NCI-H226 (cell line): ENCODE data around the gene MOV10L1.
"Not testable (repeated sequence)": the region's sequence is repeated elsewhere in the genome, so short reads cannot be mapped to it uniquely, and the experiment has no call there.

Experiments
- DNase-seq: peaks from one replicate; pipeline ENCODE4 v3.0.0-alpha.2; 2015

Gene MOV10L1

DNA sequence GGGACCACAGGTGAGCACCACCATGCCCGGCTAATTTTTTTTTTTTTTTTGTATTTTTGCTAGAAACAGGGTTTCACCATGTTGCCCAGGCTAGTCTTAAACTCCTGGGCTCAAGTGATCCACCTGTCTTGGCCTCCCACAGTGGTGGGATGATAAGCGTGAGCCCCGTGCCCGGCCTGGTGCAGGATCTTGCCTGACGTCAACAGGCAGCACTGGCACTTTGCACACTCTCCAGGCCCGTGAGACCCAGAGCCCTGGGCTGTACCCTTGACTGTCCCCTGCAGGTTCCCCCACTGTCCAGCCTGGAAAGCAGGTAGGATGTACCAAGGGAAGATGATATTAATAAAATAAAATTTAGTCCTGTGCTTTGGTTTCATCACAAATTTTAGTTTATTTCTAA, 51.7 kb downstream of the MOV10L1 start:
- DNase-seq, result no peak

DNA sequence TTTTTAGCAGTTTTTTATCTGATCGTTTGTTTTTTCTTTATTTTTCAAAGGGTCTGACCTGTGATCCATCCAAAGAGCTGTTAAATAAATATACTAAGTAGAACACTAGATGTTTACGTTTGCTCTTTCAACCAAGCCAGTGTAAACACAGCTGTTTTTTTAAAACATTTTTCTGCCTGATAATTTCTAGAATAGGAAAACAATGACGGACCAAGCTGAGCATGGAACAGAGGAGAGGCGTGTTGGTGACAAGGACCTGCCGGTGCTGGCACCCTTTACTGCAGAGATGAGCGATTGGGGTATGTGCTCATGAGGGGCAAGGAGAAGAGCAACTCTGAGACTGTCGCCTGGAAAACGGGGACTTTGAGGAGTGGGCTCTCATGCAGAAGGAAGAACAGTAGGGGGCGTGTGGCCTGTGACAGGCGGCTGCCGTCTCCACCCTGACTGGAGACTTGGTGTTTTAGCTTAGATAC, 52.1 kb downstream of the MOV10L1 start:
- DNase-seq, result no peak

DNA sequence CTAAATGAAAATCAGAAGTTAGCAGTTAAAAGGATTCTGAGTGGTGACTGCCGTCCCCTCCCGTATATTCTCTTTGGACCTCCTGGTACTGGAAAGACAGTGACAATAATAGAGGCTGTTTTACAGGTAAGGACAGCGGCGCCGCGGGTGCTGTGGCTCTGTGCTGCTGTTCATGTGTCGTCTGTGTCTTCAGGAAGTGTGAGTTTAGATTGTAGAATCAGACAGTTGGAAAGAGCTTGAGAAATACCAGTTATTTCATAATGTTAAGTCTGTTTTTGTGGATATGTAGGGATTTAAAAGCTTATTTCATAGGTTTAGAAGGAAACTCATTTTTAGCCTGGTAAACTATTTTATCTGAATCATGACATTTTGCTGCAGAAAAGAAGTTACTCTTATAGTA, 53.3 kb downstream of the MOV10L1 start:
- no peak for DNase-seq

DNA sequence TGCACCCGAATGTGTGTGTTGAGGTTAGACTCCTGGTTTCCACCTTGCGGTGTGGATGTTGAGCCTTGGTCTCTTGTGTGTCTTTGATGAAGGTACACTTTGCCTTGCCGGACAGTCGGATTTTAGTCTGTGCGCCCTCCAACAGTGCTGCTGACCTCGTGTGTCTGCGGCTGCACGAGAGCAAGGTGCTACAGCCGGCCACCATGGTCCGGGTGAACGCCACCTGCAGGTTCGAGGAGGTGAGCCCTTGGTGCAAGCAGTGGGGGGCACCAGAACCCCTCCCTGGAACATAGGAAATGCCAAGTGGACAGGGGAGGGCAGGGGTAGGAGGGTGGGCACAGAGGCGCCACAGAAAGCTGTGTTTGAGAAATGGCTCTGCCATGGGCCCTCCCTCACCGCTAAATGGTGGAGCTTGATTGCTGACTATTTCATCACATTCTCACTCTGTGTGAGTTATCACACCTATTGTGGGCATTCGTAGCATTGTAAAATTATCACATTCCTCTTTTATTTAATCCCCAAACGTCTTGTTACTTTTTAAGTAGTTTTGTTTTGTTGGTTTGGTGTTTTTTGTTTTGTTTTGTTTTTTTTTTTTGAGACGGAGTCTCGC, 54.3 kb downstream of the MOV10L1 start:
- DNase-seq, result no peak

DNA sequence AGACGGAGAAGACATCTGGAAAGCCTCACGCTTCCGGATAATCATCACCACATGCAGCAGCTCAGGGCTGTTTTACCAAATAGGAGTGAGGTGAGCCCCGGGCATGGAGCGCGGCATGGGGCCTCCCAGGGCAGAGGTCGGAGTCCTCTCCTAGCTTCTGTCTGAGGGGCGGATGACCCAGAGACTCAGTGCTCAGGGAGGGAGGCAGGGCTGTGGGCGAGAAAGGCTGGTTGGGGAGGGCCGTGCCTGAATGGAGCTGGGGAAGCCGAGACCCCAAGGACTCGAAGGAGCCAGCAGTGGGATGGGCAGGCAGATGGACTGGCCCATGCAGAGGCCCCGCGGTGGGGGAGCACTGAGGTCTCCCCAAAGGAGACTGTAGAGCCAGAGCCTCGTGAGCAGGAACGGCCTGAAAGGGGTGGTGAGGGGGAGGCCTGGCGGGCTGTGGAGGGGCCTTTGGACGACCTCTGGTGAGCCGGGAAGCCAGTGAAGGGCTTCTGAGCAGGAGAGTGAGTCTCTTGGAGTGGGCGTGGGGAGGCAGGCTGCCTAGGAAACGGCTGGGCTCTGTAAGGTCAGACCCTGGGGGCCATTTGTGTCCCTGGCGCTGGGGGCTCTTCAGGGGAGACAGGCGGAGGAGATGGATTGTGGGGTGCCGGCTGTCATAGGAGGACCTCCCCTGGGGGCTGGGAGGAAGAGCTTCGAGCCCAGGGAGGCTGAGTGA, 56.1 kb downstream of the MOV10L1 start:
- DNase-seq, result no peak

DNA sequence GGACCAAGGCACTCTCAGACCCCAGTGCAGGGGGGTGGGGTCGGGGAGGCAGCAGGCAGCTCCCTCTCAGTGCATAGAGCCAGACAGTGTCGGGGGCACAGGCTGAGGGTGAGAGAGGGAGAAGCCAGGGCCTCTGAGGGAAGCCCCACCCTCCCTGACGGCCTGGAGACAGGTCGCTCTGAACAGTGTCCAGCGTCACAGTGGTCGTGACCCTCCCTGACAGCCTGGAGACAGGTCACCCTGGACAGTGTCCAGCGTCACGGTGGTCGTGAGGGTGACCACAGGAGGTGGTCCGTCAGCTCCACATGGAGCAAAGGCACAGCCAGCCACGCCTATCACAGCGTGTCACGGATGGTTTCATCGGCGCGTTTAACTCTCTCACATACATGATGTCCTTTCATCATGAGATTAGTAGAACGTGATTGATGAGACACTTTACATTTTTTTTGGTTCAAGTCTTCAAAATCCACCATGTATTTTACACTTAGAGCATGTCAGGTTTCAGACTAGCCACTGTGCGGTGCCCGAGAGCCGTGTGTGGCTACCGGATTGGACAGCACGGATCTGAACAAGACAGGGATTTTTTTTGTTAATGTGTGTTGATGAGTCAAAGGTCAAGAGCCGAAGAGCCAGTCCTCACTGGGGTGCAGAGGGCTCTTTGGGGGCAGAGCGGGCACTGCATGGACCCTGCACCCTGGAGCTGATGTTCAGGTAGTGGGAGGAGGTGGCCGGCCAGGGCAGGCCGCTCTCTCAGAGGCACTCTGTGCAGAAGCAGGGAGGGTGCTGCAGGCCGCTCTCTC, 56.8 kb downstream of the MOV10L1 start:
- peak; percentile 28 for DNase-seq

DNA sequence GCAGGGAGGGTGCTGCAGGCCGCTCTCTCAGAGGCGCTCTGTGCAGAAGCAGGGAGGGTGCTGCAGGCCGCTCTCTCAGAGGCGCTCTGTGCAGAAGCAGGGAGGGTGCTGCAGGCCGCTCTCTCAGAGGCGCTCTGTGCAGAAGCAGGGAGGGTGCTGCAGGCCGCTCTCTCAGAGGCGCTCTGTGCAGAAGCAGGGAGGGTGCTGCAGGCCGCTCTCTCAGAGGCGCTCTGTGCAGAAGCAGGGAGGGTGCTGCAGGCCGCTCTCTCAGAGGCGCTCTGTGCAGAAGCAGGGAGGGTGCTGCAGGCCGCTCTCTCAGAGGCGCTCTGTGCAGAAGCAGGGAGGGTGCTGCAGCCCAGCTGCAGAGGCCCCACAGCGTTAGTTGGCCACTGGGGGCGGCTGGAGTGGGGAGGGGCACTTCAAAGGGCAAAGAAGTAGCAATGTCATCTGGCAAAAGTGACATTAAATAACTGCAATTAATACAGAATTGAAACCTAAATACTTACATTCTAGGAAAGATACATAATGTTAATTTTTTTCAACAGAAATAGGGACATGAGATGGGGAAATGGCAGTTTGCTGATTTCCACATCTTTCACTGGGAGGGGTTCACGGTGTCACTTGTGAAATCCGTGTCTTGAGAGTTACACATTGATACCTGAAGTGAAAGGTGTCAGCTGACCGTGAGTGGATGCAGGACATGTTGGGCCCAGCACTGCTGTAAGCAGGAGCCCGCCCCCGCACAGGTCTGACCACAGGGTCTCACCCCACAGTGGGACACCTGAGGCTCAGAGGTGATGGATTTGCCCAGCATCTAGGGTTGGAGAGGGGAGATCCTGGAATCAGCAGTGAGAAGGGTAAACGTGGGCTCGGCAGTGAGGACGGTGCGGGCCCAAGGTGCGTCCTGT, 57.7 kb downstream of the MOV10L1 start:
- DNase-seq, result not testable (repeated sequence)

DNA sequence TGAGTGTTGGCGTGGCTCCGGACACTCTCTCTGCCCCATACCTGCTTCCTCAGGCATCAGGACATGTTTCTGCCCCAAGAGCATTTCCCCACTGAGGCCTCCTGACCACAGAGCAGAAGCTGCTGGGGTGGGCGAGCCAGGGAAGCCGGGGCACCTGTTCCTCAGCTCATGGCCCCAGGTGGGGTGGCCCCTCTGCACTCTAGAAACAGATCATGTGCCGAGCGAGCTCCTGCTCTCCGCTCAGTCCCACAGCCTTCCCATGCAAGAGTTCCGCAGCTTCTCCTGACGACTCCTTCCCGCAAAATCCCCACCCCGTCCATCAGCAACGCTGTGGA, 58.3 kb downstream of the MOV10L1 start:
- DNase-seq, result no peak

DNA sequence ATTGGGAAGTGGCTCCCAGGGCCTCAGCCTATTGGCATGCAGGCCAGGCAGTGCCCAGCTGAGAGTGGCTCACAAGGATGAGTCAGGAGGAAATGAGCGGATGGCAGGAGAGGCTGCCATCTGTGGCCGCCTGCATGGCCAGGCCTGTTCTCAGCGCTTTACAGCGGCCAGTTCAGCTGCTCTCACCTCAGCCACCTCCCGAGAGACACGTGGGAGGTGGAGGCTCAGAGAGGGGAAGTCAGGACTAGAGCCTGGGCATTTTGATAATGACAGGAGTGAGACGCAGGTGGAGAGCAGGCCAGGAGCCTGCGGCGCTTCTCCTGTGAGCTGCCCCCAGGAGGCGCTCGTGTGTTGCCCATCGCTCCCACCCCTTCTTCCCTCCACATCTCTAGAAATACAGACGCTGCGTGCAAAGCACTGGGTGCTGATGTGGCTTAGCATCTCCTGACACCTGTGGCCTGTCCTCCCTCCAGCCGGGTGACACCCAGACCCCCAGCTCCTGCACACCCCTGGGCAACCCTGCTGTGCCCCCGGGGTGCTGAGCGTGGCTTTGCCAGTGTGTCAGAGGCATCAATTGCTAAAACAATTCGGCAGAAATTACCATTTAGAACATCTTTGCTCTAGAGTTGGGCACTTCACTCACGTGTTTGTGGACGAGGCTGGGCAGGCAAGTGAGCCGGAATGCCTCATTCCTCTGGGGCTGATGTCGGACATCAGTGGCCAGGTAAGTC, 59.4 kb downstream of the MOV10L1 start:
- peak; percentile 61 for DNase-seq

DNA sequence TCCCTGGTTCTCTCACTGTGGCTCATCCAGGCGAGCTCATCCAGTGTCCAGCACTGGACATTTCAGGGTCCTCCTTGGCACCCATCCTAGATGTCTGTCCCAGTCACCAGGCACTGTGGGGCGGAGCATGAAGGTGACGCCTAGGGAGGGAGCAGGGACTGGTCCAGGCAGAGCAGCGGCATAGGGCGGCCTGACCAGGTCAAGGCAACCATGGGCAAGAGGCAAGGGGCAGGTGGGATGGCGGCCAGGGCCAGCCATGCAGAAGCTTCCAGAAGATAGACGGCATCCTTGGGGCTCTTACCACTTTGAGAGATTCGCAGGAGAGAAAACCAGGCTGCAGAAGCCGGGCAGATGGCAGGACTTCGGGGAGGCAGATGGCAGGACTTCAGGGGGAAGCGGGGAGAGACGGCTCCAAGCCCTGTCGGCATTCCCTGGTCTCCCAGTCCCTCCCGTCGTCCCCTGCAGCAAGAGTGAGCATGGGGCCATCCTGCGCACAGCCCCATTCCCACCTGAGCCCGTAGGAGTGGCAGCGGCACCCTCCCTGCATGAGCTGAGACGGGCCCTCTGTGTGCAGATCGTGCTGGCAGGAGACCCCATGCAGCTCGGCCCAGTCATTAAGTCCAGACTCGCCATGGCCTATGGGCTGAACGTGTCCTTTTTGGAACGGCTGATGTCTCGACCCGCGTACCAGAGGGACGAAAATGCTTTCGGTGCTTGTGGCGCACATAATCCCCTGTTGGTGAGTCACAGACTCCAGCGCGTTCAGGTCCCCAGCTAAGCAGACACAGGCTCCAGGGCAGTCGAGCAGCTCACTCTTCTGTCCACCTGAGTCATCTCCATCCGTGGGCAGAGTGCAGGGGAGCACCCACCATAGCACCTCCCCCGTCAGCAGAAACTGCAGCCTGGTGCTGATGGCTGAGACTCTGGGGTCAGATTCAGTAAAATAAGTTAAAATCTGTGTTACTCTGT, 60.6 kb downstream of the MOV10L1 start:
- no peak for DNase-seq

DNA sequence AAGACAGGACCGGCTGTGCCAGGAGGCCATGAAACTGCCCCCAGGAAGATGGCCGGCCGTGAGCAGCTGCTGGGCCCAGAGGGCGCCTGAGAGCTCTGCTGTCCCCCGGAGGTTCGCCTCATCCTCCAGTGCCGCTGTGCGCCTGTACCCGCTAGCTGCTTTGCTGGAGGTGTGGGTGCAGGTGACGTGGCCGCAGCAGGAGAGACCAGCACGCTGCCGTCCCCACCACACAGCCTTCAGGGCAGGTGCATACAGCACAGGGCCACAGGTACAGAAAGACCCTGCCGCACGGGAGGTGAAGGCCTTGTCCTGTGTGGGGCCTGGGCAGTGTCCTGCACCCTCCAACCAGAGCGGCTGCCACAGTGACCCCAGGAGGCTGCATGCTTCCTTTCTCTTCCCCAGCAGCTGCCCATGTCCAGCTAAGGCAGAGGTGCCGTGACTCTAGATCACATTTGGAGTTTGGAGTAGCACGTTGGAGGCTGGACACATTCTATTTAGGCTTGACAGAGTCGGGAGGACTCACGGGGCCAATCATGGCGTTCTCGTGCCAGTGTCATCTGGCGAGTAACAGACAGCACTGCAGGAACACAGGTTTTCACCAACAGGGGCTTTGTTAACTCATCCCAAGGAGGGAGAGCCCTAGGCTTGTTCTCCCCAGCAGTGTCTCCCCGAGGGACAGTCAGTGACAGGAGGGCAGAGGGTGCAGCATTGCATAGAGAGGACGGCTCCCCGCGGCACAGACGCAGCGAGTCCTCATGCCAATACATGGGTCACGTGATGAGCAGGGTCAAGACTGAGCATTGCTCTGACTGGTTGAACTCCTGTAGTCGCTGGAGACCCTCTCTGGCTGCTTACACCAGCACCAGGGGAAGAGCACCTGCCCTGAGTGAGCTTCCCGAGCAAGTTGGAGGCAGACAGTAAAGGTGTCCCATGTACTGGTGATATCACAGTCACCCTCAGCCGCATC, 62.0 kb downstream of the MOV10L1 start:
- no peak for DNase-seq

DNA sequence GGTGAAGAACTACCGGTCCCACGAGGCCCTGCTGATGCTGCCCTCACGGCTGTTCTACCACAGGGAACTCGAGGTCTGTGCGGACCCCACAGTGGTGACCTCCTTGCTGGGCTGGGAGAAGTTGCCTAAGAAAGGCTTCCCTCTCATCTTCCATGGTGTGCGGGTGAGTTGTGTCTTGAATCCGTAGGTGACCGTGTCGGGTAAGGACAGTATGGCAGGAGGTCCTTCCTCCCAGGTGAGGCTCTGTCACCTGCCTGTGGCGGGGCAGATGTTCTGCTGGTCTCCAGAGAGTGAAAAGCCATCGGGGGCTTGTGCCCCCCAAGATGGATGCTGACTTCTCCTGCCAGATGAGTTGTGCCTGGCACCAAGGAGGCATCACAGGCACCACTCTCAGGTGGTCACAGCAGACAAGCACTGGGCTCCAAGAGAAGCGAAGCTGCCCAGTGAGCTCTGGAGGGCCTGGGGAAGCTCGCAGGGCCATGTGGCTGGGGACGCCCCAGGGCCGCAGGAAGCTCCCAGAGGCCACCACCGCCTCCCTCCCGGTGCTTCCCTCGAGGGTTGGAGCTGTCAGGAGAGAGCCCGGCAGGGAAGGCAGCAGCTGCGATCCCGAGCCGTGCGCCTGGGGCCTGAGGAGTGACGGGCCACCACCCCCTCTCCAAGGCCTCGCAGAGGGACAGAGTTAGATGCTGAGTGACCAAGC, 63.4 kb downstream of the MOV10L1 start:
- no peak for DNase-seq

DNA sequence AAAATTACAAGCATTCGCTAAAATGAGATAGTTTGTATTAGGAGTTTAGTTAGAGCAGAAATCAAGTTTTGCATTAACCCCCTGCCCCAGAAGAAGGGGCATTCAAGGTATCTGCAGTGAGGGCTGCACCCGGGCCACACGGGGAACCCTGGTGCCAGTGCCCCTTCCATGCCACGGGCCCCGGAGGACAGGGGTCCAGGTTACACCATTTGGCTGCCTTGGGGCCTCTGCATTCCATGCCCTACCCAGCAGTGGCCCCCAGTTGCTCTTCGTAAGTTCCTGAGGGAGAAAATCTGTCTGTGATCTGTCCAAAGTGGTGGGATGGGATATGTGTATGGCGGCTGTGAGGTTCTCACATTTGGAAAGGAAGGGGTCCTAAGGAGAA, 63.9 kb downstream of the MOV10L1 start:
- DNase-seq, result no peak

DNA sequence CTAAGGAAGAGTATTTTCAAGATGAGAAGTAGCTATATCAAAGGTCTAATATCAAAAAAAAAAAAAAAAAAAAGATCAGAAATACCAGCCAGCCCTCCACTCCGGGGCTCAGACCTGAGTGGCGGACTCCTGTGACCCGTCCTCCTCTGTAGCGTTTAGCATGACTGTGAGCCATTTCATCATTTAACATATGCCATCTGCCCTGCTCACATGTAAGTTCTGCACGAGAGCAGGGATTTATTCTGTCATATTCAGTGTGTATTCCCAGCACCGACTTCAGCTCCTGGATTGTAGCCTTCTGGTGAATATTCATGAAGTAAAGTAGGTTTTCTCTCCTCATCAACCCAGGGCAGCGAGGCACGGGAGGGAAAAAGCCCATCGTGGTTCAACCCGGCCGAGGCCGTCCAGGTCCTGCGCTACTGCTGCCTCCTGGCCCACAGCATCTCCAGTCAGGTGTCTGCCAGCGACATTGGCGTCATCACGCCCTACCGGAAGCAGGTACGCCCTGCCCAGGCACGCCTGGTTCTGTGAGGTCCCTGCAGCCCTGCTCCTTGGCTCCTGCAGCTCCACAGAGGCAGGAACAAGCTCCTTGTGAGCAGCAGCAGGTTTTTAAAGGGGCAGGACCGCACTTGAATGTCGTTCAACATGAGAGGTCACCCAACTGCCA, 68.0 kb downstream of the MOV10L1 start:
- no peak for DNase-seq

DNA sequence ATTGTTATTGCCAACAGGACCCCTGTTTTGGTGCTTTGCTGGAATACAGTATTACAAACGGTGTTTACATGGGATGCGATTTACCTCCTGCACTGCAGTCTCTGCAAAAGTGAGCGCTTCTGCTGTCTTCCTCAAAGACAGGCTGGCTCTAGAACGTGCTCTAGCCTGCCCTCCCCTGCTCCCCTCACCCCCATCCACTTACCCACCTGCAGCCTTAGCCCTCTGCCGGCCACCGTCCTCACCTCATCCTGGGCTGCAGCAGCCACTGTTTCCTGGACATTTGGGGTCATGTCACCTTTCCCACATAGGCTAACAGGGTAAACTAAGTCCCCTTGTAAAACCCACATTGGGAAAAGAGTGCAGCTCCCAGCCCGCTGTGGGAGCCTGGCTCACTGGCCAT, 71.1 kb downstream of the MOV10L1 start:
- no peak for DNase-seq

DNA sequence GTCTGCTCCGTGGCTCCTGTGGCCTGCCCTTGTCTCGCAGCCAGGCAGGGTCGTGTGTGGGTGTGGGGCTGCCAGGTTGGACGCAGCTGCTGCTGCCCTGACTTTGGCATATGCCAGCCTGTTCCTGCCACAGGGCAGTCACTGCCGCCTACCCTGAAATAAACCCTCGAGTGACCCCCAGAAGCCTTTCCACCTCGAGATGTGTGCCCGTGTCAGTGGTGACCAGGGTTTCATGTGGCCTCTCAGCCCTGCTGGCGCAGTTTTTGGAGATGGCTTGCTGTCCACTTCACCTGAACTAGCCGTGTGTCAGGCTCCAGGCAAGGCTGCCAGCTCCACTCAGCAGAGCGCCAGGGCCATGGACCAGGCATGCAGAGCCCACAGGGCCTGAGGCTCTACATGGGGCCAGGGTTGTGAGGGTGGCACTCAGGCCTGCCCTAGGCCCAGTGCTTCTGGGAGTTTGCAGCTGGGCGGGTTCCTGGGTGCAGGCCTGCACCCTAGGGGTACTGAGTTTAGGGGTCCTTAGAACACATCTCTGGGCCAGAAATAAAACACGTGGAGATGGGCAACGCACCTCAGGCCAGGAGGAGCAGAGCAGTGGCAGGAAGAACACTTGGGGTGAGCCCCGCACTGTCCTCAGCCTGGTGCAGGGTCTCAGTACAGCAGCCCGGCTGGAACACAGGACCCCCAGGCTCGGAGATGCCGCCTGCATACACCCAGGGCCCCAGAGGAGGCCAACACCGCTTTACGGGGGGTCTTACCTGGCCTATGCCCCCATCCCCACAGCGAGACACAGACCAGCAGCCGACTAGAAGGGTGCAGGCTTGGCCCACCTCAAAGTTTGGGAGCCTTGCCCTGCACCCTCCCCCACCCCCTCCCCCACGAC, 71.9 kb downstream of the MOV10L1 start:
- DNase-seq, result no peak

DNA sequence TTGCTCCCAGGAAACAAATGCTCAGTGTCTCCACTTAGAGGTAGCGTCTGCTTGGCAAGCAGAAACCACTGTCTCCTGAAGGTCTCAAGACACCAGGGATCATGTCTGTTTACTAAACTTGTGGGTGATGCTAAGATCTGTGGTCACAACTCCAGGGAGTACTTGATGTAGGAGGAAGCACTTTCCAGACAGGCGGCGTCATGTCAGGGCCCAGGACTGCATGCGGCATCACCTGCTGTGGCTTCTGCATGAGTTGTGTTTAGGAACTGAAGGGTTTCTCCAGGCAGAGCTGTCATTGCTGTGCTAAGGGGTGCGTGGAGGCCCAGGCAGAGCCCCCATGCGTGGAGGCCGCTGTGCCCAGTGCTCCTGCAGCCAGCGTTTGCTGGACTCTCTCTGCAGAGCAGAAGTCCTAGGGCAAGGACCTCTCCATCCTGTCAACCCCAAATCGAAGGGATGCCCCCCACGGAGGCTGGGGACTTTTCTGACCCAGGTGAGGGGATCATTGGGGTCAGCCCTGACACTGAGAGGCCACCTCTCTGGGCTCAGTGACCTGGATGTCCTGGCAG, 72.7 kb downstream of the MOV10L1 start:
- DNase-seq, result no peak
